OCI-LY7 (cell line): Measurements from ENCODE around the gene PNLDC1. TPM values are rescaled to one million over a fixed set of nuclear protein-coding genes. Genes with fewer than 3 reads are reported as not detected.

ENCODE experiments used
- BruUV-seq: library from RNA; stranded (reverse); fragments of 400-500 nt; replicated peaks from 2 replicates; lab custom pipeline; 2021; lab: Mats Ljungman, UMichigan
- CTCF ChIA-PET: fragments of 300-600 bp; sonication (Branson Sonifier 250); formaldehyde crosslinking; loops from one replicate; lab custom pipeline; 2022; ENCODE audit warnings: antibody characterized with exemption; ENCODE audit not compliant: unreplicated experiment; lab: Charles Lee
- POLR2A ChIA-PET: fragments of 300-600 bp; sonication (Branson Sonifier 250); formaldehyde crosslinking; loops from one replicate; lab custom pipeline; 2022; ENCODE audit warnings: antibody characterized with exemption; lab: Charles Lee
- DNase-seq: peaks from one replicate; pipeline ENCODE4 v3.0.0-alpha.2; 2015; ENCODE audit warnings: low spot score
- H2AFZ ChIP-seq: fragments of 200-600 bp; sonication (generic), shearing (Covaris generic); 2 replicates; pipeline ENCODE4 v1.6.1; 2014; ENCODE audit warnings: mild to moderate bottlenecking, antibody characterized with exemption, low read length, moderate library complexity
- H3K27ac ChIP-seq: fragments of 200-600 bp; sonication (generic); 2 replicates; pipeline ENCODE4 v1.5.1; 2014; ENCODE audit warnings: mixed run types, low read depth, mild to moderate bottlenecking, moderate library complexity, low read length, inconsistent platforms; ENCODE audit not compliant: poor library complexity, severe bottlenecking
- H3K36me3 ChIP-seq: fragments of 200-600 bp; sonication (generic); 2 replicates; pipeline ENCODE4 v1.6.1; 2014; ENCODE audit warnings: mild to moderate bottlenecking, antibody characterized with exemption, low read length, moderate library complexity, mixed read lengths; ENCODE audit not compliant: insufficient read depth
- H3K4me1 ChIP-seq: fragments of 200-600 bp; sonication (generic); 2 replicates; pipeline ENCODE4 v1.5.1; 2014; ENCODE audit warnings: mild to moderate bottlenecking, low read length; ENCODE audit not compliant: insufficient read depth, poor library complexity, severe bottlenecking
- H3K4me2 ChIP-seq: fragments of 200-600 bp; sonication (generic); 2 replicates; pipeline ENCODE4 v1.6.1; 2014; ENCODE audit warnings: mild to moderate bottlenecking, low read length
- H3K4me3 ChIP-seq: fragments of 200-600 bp; sonication (generic); 2 replicates; pipeline ENCODE4 v1.5.1; 2014; ENCODE audit warnings: mild to moderate bottlenecking, low read depth, low read length; ENCODE audit not compliant: poor library complexity, severe bottlenecking
- H3K79me2 ChIP-seq: fragments of 200-600 bp; sonication (generic); 2 replicates; pipeline ENCODE4 v1.6.1; 2016; ENCODE audit warnings: low read depth, mild to moderate bottlenecking, low read length, moderate library complexity, mixed read lengths; ENCODE audit not compliant: insufficient read depth
- H3K9me2 ChIP-seq: fragments of 200-600 bp; sonication (generic); 2 replicates; pipeline ENCODE4 v1.6.1; 2016; ENCODE audit warnings: mild to moderate bottlenecking, low read length, mixed read lengths; ENCODE audit not compliant: insufficient read depth
- H3K9me3 ChIP-seq: fragments of 200-600 bp; sonication (generic); 2 replicates; pipeline ENCODE4 v1.6.1; 2014; ENCODE audit warnings: mild to moderate bottlenecking, mixed run types, low read length, mixed read lengths
- H4K20me1 ChIP-seq: fragments of 200-600 bp; sonication (generic); 2 replicates; pipeline ENCODE4 v1.6.1; 2014; ENCODE audit warnings: mild to moderate bottlenecking, antibody characterized with exemption, low read length, moderate library complexity, mixed read lengths; ENCODE audit not compliant: insufficient read depth
- EZH2phosphoT487 ChIP-seq: fragments of 200-600 bp; sonication (generic); IDR thresholded peaks from 2 replicates; pipeline ENCODE4 v1.6.1; 2018; ENCODE audit warnings: low read depth, borderline replicate concordance, mild to moderate bottlenecking, mixed run types, antibody characterized with exemption, low read length, moderate library complexity, mixed read lengths
- intact Hi-C: fragments of 100-400 bp; cut with micrococcal nuclease; formaldehyde crosslinking; loops from one replicate; pipeline ENCODE4 v1.10.0; 2022; ENCODE audit not compliant: unreplicated experiment
- total RNA-seq, 2 experiments: library from RNA; depleted of rRNA in 1 of 2; stranded (reverse); fragments of >200 nt in 1 of 2; shearing (Covaris generic) in 1 of 2; gene quantifications; 2 replicates each; pipeline ENCODE4 v1.2.3, GENCODE V29; 2014 to 2022
- TF ChIP-seq, protein P1 (sequence below): fragments of 200-600 bp; sonication (generic); conservative IDR thresholded peaks from 2 replicates; pipeline ENCODE4 v1.5.1; 2014; ENCODE audit warnings: mild to moderate bottlenecking, antibody characterized with exemption, low read length, moderate library complexity, mixed read lengths

PNLDC1 gene
- total RNA-seq, 2 experiments from 2014 or later = not detected

- H4K20me1 ChIP-seq = no peaks in the 10 kb centered on the region
- TF ChIP-seq, protein P1, sequence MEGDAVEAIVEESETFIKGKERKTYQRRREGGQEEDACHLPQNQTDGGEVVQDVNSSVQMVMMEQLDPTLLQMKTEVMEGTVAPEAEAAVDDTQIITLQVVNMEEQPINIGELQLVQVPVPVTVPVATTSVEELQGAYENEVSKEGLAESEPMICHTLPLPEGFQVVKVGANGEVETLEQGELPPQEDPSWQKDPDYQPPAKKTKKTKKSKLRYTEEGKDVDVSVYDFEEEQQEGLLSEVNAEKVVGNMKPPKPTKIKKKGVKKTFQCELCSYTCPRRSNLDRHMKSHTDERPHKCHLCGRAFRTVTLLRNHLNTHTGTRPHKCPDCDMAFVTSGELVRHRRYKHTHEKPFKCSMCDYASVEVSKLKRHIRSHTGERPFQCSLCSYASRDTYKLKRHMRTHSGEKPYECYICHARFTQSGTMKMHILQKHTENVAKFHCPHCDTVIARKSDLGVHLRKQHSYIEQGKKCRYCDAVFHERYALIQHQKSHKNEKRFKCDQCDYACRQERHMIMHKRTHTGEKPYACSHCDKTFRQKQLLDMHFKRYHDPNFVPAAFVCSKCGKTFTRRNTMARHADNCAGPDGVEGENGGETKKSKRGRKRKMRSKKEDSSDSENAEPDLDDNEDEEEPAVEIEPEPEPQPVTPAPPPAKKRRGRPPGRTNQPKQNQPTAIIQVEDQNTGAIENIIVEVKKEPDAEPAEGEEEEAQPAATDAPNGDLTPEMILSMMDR = peak; percentile 25; the same call in 1 of the 2 replicates
- no peak for TF ChIP-seq EZH2phosphoT487
- no peaks in the 10 kb centered on the region for H3K9me3 ChIP-seq
- peaks cover 66% of the 10 kb centered on the region for H3K4me1 ChIP-seq
- peak overlapping the region; percentile 5; the same call in 1 of the 2 replicates for H2AFZ ChIP-seq
- ChIA-PET POLR2A (interaction anchor here (0.9 to 1.6 kb wide), 4 partner anchors 19 to 43 kb away, joined by 3 to 4 read pairs (median 3); partner anchors contain the start of gene MRPL18), CTCF (no interaction called here)
- no peak overlapping the region for H3K27ac ChIP-seq
- no peak overlapping the region for H3K4me2 ChIP-seq
- intact Hi-C loops = no loop called here
- no peaks in the 10 kb centered on the region for H3K36me3 ChIP-seq
- DNase-seq = peak; percentile 45
- no peak overlapping the region for H3K4me3 ChIP-seq
- no peaks in the 10 kb centered on the region for H3K9me2 ChIP-seq
- no peaks in the 10 kb centered on the region for H3K79me2 ChIP-seq
- no TSS peak for BruUV-seq
Observed at GRCh38 chr6:159832946-159833345, 32.9 kb downstream of the PNLDC1 start.

DNA sequence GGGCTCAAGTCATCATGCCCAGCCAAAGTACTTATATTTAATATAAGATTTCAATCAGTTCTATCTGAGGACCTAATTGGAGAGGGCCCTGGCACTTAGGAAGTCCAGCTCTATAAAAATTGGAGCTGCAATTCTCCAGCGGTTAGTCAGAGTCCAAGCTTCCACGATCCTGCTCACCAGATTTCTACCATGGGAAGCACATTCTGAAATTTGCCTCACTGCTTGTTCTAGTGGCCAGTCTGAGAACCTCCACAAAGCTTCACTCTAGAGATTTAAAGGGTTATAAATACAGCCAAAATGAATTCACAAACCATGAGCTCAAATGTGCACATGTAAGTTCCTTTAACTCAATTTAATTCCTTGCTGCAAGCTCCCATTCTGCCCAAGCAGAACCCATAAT, 33.5 kb downstream of the PNLDC1 start:
- no peaks in the 10 kb centered on the region for H3K9me3 ChIP-seq
- CTCF ChIA-PET = no interaction called here
- H3K4me1 ChIP-seq = peaks cover 60% of the 10 kb centered on the region
- POLR2A ChIA-PET = interaction anchor here (0.7 to 1.6 kb wide), 5 partner anchors 19 to 44 kb away, joined by 3 to 4 read pairs (median 3); partner anchors contain the start of gene MRPL18
- H3K4me2 ChIP-seq = peak overlapping the region; percentile 43
- TF ChIP-seq, protein P1 = no peak; the same call in 1 of the 2 replicates
- TF ChIP-seq EZH2phosphoT487 = no peak
- no peak overlapping the region for H3K4me3 ChIP-seq
- BruUV-seq = no TSS peak
- DNase-seq = no peak
- H3K27ac ChIP-seq = no peak overlapping the region
- intact Hi-C loops = no loop called here
- H4K20me1 ChIP-seq = no peaks in the 10 kb centered on the region
- no peaks in the 10 kb centered on the region for H3K79me2 ChIP-seq
- no peaks in the 10 kb centered on the region for H3K36me3 ChIP-seq
- 0 out of 2 replicates have a peak overlapping the region, but pooled peaks have one; percentile 49 for H2AFZ ChIP-seq
- no peaks in the 10 kb centered on the region for H3K9me2 ChIP-seq

DNA sequence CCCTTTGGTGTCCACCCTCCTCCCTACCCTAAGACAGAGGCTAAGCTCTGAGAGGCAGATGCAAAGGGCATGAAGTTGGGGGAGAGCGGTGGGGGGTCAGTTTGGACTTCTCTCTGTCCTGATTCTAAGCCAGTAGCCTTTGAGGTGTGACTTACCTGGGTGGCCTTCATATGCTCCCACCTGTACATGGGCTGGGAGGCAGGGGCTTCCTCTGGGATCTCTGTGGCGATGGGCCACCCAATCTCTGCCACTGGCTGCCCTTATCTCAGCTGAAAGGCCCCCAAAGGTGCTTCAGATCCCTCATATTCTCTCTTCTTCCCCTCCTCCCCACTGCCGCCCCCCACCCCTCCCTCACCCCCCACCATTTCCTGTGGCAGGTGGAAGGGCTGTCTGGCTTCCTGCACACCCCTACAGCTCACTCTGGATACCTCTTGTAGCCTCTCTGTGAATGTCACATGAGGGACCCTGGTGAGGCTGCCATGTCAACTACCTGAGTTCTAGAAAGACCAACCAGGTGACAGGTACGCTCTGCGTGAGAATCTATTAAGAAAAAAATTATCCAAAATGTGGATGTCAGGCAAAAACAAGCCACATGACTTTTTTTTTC, 34.0 kb downstream of the PNLDC1 start:
- peak; percentile 51 for DNase-seq
- CTCF ChIA-PET = no interaction called here
- TF ChIP-seq, protein P1 = no peak
- no peak for TF ChIP-seq EZH2phosphoT487
- no peak overlapping the region for H3K4me3 ChIP-seq
- BruUV-seq = no TSS peak
- no peak overlapping the region for H3K27ac ChIP-seq
- peak overlapping the region; percentile 49; the same call in 1 of the 2 replicates for H2AFZ ChIP-seq
- intact Hi-C loops = no loop called here
- POLR2A ChIA-PET = interaction anchor here (0.6 to 1.6 kb wide), 7 partner anchors 18 to 203 kb away, joined by 3 to 4 read pairs (median 3); partner anchors contain the start of gene MRPL18
- H3K4me2 ChIP-seq = peak overlapping the region; percentile 43
- peaks cover 55% of the 10 kb centered on the region for H3K4me1 ChIP-seq
- H4K20me1 ChIP-seq = no peaks in the 10 kb centered on the region
- no peaks in the 10 kb centered on the region for H3K36me3 ChIP-seq
- no peaks in the 10 kb centered on the region for H3K9me2 ChIP-seq
- no peaks in the 10 kb centered on the region for H3K9me3 ChIP-seq
- H3K79me2 ChIP-seq = no peaks in the 10 kb centered on the region
